ENCODE measurements around the gene ZNF710. TPM values are rescaled to one million over a fixed set of nuclear protein-coding genes. Genes with fewer than 3 reads are reported as not detected.

The ZNF710 gene
- total RNA-seq, 1 donor from 2014 or later: 45.5 TPM

DNA sequence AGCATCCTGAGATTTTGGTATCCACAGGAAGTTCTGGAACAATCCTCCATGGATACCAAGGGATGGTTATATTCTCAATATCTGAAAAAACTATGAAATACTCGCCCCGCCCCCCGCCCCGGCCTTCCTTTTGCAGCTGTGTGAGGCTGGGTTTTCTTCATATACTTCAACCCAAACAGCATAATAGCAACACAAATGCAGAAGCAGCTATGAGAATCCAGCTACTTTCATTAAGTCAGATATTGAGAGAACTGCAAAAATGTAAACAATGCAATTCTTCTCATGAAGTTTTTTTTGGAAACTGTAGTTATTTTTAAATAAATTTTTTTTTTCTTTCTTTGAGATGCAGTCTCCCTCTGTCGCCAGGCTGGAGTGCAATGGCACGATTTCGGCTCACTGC, 112.0 kb downstream of the ZNF710 start:
- DNase-seq: no peak
- TF ChIP-seq, protein P1, sequence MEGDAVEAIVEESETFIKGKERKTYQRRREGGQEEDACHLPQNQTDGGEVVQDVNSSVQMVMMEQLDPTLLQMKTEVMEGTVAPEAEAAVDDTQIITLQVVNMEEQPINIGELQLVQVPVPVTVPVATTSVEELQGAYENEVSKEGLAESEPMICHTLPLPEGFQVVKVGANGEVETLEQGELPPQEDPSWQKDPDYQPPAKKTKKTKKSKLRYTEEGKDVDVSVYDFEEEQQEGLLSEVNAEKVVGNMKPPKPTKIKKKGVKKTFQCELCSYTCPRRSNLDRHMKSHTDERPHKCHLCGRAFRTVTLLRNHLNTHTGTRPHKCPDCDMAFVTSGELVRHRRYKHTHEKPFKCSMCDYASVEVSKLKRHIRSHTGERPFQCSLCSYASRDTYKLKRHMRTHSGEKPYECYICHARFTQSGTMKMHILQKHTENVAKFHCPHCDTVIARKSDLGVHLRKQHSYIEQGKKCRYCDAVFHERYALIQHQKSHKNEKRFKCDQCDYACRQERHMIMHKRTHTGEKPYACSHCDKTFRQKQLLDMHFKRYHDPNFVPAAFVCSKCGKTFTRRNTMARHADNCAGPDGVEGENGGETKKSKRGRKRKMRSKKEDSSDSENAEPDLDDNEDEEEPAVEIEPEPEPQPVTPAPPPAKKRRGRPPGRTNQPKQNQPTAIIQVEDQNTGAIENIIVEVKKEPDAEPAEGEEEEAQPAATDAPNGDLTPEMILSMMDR (IDR thresholded peaks at IDR 0.05): no peak
- intact Hi-C loops (cut with micrococcal nuclease): no loop called here
- Mint-ChIP-seq H3K27me3 (no peaks in the 10 kb centered on the region), H3K4me3 (no peak overlapping the region), H3K9me3 (peaks cover 9% of the 10 kb centered on the region), H3K36me3 (ENCODE audit: low read depth) (no peaks in the 10 kb centered on the region), H3K4me1 (no peaks in the 10 kb centered on the region), H3K27ac (no peak overlapping the region)
- POLR2A ChIA-PET: interaction anchor here (0.6 to 1.0 kb wide), 2 partner anchors 9 to 11 kb away, joined by 11 read pairs; partner anchors contain the start of gene IDH2
- no peak for ATAC-seq (ENCODE audit: low read depth)
- CTCF ChIA-PET: no interaction called here

DNA sequence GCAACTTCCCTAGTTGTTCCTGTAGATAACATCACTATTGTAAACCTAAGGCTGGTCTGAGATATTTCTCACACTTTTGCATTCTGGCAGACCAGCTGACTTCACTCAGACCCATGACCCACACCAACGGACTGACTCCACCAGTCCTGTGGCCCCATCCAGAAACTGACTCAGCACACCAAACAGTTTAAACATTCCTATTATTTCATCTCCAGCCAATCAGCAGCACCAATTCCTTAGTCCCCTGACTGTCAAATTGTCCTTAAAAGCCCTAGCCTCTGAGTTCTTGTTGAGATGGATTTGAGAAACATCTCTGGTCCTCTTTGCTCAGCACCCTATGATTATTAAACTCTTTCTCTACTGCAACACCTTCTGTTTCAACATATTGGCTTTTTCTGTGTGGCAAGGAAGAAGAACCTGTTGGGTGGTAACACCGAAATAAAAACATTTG, 113.4 kb downstream of the ZNF710 start:
- H3K27me3 Mint-ChIP-seq: no peaks in the 10 kb centered on the region

DNA sequence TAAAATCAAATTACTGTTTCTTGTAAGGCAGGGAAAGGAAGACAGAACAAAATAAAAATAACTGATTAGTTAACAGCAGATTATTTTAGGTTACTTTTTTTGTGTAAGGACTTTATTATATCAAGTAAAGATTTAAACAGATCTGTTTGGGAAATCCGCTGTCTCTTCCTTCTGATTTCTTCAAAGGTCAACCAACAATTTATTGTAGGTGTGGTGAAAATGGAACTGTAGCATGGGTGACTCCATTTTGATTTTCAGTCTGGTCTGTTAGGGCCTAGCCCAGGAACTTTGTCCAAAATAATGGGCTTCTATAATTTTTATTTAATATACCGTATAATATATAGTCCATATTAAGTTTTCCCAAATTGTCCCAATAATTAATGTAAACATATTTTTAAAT, 114.7 kb downstream of the ZNF710 start:
- no peak for DNase-seq
- POLR2A ChIA-PET: interaction anchor here (0.5 kb wide), 1 partner anchor 194 kb away, joined by 5 read pairs; no protein-coding TSS in a partner anchor
- Mint-ChIP-seq H3K27me3 (no peaks in the 10 kb centered on the region), H3K9me3 (peaks cover 9% of the 10 kb centered on the region), H3K4me1 (no peaks in the 10 kb centered on the region), H3K4me3 (no peak overlapping the region), H3K36me3 (ENCODE audit: low read depth) (no peaks in the 10 kb centered on the region), H3K27ac (no peak overlapping the region)
- intact Hi-C loops (cut with micrococcal nuclease): no loop called here
- CTCF ChIA-PET: no interaction called here
- no peak for ATAC-seq (ENCODE audit: low read depth)
- TF ChIP-seq, protein P1 (IDR thresholded peaks at IDR 0.05): no peak

More for the DNA sequence above, 113.4 kb downstream of the ZNF710 start:
- intact Hi-C loops (cut with micrococcal nuclease): no loop called here
- ChIA-PET POLR2A (interaction anchor here (1.0 kb wide), 1 partner anchor 12 kb away, joined by 11 read pairs; the partner anchor contains the start of gene IDH2), CTCF (no interaction called here)
- Mint-ChIP-seq H3K4me1 (no peaks in the 10 kb centered on the region), H3K9me3 (peaks cover 9% of the 10 kb centered on the region), H3K36me3 (ENCODE audit: low read depth) (no peaks in the 10 kb centered on the region), H3K27ac (no peak overlapping the region), H3K4me3 (no peak overlapping the region)
- TF ChIP-seq, protein P1 (IDR thresholded peaks at IDR 0.05): no peak
- no peak for ATAC-seq (ENCODE audit: low read depth)
- DNase-seq: no peak

DNA sequence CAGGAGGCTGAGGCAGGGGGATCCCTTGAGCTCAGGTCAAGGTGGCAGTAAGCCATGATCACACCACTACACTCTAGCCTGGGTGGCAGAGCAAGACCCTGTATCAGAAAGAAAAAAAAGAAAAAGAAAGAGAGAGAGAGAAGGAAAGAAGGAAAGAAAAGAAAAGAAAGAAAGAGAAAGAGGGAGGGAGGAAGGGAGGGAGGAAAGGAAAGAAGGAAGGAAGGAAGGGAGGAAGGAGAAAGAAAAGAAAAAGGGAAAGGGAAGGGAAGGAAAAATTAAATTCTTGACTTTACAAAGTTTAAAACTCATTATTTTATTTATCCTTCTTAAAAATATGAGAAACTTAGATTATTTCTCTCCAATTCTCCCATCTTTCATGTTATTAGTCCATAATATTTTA, 118.2 kb downstream of the ZNF710 start:
- no peaks in the 10 kb centered on the region for H3K36me3 Mint-ChIP-seq (ENCODE audit: low read depth)
- peaks cover 6% of the 10 kb centered on the region for H3K9me3 Mint-ChIP-seq
- ChIA-PET POLR2A (no interaction called here), CTCF (no interaction called here)
- no peaks in the 10 kb centered on the region for H3K27me3 Mint-ChIP-seq
- no peaks in the 10 kb centered on the region for H3K4me1 Mint-ChIP-seq
- TF ChIP-seq, protein P1 (IDR thresholded peaks at IDR 0.05): no peak
- no peak for ATAC-seq (ENCODE audit: low read depth)
- DNase-seq: no peak
- H3K27ac Mint-ChIP-seq: no peak overlapping the region
- intact Hi-C loops (cut with micrococcal nuclease): no loop called here
- H3K4me3 Mint-ChIP-seq: no peak overlapping the region

DNA sequence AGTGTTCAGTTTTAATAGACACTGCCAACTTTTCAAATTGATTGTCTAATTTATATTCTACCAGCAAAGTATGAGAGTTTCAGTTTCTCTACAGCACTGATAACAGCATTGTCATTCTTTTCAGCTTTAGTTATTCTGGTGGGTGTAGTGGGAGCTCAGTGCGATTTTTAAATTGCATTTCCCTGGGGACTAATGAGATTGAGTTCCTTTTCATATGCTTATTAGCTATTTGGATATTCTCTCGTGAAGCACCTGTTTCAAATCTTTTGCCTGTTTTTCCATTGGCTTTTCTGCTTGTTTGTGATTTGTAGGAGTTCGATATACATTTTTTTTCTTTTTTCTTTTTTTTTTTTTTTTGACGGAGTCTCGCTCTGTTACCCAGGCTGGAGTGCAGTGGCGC, 120.0 kb downstream of the ZNF710 start:
- POLR2A ChIA-PET: interaction anchor here (0.6 to 0.7 kb wide), 3 partner anchors 76 to 117 kb away, joined by 3 to 4 read pairs (median 4); no protein-coding TSS in a partner anchor
- CTCF ChIA-PET: no interaction called here
- Mint-ChIP-seq H3K9me3 (peaks cover 1% of the 10 kb centered on the region), H3K4me1 (no peaks in the 10 kb centered on the region), H3K4me3 (no peak overlapping the region), H3K27ac (no peak overlapping the region), H3K27me3 (no peaks in the 10 kb centered on the region), H3K36me3 (ENCODE audit: low read depth) (no peaks in the 10 kb centered on the region)
- ATAC-seq (ENCODE audit: low read depth) (no peak), DNase-seq (no peak)
- TF ChIP-seq, protein P1 (IDR thresholded peaks at IDR 0.05): no peak
- intact Hi-C loops (cut with micrococcal nuclease): no loop called here

Data from activated B cell treated with CpG ODN at 0.5 μM for 24 hours (primary cell).